NCI-H510A treated with DMSO at 0.1 percent for 48 hours (cell line): Measurements from ENCODE around the gene RFWD3.
A peak's percentile ranks its signal among the peaks of the same experiment; 100 is the strongest.
"Not testable (repeated sequence)": the region's sequence is repeated elsewhere in the genome, so short reads cannot be mapped to it uniquely, and the experiment has no call there.

ENCODE experiments used
- DNase-seq: peaks from one replicate; lab custom pipeline; 2025; lab: John Stamatoyannopoulos, UW

The RFWD3 gene, protein sequence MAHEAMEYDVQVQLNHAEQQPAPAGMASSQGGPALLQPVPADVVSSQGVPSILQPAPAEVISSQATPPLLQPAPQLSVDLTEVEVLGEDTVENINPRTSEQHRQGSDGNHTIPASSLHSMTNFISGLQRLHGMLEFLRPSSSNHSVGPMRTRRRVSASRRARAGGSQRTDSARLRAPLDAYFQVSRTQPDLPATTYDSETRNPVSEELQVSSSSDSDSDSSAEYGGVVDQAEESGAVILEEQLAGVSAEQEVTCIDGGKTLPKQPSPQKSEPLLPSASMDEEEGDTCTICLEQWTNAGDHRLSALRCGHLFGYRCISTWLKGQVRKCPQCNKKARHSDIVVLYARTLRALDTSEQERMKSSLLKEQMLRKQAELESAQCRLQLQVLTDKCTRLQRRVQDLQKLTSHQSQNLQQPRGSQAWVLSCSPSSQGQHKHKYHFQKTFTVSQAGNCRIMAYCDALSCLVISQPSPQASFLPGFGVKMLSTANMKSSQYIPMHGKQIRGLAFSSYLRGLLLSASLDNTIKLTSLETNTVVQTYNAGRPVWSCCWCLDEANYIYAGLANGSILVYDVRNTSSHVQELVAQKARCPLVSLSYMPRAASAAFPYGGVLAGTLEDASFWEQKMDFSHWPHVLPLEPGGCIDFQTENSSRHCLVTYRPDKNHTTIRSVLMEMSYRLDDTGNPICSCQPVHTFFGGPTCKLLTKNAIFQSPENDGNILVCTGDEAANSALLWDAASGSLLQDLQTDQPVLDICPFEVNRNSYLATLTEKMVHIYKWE

DNA sequence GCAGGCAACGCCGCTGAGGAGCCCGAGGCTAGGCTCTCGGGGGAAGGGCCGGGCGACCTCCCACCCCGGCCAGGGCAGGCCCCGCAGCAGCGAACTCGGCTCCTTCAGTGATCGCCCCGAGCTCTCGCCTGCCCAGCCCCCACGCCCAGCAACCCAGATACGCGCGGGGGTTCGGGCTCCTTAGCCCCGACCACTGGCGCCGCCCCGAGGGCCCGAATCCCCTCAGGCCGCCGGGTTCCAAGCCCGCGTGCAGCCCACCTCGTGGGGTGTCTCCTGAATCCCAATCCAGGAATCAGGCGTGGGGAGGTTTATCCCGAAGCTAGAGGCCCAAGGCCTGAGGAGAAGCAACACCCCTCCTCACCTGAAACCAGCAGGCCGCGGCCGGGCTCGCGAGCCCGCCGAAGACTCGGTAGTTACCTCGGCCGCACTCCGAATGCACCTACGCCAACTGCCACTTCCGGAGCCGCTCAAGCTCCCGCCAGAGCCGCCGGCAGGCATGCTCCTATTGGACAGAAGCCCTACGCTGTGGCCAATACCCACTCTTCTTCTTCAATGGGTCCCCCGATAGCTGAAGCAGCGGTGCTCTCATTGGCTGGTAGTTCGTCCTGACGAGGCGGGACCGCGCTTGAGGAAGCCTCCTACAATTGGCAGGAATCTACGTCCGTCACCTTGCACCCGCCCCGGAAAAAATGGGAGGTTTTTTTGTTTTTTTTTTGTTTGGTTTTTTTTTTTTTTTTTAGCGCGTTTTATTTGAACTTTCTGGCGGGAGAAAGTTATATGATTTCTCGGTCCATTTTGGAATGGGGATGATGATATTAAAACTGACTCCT lies at the start of gene RFWD3:
Gene RFWD3 (minus strand): TSS at position 453 of the 830 bp plus-strand sequence. CDS start 5,428 bp downstream, outside the sequence.
- peak; percentile 90 for DNase-seq

DNA sequence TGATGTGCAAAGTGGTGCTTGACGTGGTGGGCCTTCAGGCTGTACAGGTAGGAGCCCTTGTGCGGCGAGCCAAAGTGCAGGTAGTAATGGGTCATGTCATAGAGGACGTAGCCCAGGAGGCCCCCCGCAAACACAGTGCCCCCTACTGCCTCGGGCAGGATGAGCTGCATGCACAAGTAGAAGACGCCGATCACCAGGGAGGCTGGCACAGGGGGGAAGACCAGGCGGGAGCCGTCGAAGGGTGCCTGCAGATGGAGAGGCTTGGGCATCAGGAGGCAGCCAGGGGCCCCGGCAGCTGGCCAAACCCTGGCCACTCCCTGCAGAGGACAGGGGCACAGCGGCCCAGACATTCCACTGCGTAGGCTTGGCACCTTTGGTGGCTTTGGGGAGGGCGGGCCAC lies 49.7 kb upstream of the RFWD3 start:
- DNase-seq = no peak

DNA sequence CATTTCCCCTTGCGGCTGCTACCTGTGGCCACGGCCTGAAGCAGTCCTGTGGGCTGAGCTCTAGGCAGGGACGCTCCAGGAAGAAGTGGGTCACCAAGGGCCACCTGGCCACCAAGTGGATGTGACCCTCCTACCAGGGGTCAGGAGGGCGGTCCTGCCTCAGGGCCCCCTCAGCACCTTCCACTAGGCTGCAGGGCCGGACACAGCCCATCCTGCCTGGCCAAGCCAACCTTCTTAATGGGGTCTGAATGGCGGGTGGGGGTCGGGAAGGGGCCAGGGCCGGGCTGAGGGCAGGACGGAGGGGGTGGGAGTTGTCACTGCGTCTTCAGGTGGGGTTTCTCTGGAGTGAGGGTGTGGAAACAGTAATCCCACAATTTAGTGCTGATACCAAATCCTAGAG lies 47.2 kb upstream of the RFWD3 start:
- no peak for DNase-seq

DNA sequence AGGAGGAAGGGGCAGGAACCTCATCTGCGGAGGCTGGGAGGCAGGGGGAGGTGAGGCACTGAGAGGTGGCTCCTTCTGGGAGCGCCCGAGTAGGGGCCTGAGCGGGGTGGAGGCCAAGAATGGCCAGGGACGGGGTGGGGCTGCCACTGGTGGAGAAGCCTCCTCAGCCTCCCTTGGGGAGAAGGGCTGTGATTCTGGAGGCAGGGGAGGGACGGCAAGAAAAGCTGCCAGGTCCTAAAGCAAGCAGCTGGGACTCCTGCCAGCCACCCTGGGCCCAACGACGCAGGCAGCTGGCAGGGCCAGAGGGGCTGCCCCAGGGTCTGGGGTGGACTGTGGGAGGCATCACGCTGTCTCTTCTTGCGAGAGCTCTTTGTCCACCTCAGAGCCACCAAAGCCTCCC lies 46.6 kb upstream of the RFWD3 start:
- no peak for DNase-seq

DNA sequence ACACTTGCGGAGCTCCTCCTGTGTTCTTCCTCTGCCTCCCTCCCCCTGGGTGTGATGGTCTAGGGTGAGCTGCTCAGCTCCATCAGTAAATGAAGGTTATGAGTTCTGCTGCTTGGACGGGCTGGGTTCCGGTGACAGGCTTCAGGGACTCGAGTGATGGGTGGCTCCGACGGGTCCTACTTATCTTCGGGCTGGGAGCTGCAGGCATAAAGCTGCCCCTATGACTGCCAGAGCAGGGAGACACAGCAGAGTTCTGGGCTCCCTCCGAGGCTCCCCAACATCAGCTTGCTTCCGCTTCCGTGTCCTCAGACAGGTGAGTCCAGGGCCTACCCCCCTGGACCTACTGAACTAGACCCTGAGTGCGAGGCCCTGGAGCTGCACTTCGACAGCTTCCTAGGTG lies 45.3 kb upstream of the RFWD3 start:
- DNase-seq = no peak

DNA sequence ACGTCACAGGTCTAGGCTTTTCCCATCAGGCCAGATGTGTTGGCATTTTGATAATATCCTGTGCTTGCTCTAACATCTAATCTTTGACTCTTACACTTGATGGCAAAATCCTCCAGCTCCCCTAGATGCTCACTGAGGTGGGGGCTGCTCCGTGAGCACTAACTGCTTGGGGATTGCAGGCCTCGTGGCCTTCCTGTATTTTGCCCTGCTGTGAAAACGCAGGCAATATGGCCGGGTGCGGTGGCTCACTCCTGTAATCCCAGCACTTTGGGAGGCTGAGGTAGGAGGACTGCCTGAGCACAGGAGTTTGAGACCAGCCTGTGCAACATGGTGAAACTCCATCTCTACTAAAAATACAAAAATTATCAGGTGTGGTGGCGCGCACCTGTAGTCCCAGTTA lies 43.7 kb upstream of the RFWD3 start:
- no peak for DNase-seq

DNA sequence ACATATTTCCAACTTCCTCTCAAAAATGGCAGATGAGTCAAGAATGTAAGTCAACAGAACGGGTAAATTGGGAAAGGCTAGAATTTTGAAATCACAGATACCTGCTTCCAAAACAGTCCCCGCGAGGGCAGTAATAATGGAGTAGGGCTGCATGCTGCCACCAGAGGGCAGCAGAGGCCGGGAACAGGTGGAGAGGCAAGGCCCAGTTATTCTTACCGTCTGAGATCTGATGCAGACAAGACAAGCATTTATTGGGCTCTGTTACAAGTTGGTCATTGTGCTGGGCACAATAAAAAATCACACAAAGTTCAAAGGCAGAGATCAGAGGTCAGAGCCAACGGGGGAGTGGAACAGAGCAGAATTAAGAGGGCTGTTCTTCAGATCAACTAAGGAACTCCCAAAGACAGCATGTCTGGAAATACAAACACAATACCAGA lies 42.8 kb upstream of the RFWD3 start:
- DNase-seq = peak; percentile 59

DNA sequence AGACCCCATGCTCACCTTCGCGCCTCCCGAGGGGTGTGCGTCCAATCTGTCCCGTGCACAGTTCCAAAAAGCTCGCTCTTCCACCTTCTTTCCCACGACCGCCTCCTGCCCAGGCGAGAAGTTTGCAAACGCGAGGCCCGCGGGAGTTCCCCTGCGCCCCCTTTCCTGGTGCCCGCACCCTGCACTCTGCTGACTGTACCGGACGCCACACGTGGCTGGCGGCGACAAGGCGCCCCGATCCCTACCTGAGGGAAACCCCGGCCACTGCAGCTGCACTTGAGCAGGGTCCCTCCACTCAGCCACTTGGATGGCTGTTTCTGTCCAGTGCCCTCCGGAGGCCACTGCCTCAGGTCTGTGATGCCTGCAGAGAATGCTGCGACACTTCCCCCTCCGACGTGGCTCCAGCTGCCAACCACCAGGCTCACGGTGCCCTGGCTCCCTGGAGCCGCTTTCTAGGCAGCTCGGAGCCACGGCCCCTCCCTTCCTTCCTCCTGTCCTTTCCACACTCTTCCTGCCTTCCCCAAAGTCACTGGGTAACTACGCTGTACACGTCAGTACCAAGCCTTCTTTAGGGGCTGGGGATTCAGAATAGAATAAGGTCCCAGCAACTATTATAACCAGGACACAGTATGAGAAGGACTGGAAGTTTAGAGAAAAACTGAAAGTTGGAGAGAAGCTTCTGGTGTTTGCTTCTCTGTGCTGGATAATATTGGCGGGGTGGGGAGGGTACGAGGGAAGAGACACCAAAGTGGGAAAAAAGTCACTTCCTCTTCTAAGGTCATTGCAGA lies 34.0 kb upstream of the RFWD3 start, which contains the start of gene MLKL:
Gene MLKL (minus strand): TSS at position 425 of the 788 bp plus-strand sequence. CDS start 5,105 bp downstream, outside the sequence.
- DNase-seq = peak; percentile 28

DNA sequence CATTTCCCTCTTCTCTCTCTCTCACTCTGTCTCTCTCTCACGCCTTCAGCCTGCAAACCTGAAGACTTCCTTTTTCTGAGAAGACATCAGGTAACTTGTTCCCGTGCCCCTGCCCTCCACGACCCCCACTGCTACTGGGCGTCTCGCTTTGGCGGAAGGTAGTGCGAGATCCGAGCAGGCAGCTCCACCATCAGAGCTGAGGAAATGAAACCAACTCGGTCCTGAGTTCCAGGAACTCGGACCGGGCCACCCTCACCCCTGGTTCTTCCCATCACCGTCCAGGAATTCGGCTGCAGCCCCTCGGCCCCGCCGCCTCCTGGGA lies 33.4 kb upstream of the RFWD3 start:
- DNase-seq = no peak

DNA sequence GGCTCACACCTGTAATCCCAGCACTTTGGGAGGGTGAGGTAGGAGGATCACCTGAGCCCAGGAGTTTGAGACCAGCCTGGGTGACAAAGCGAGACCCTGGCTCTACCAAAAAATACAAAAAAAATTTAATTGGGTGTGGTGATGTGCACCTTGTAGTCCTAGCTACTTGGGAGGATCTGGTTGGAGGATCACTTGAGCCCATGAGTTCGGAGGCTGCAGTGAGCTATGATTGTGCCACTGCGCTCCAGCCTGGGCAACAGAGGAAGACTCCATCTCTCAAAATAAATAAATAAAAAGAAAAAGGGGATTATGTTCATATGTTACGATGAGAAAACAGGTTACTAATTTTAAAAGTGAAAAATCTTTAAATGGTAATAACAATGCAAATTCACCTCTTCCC lies 33.0 kb upstream of the RFWD3 start:
- DNase-seq = no peak

DNA sequence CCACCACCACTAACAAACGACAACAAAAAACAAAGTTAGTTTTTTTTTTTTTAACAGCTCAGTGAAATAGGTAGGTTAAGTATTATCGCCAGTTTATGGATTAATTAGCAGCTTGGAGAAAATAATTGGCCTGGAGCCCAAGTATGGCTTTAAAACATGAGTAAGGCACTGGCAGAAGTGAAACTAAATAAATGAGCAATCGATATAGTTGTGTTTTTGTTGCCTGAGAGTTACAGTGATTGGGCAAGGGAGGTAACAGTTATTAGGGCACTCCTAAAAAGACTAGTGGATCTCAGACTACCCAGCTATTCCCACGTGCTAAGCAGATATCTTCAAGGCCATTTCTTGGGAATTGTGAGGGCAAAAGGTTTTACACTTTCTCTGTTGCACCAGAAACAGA lies 31.5 kb upstream of the RFWD3 start:
- DNase-seq = no peak

DNA sequence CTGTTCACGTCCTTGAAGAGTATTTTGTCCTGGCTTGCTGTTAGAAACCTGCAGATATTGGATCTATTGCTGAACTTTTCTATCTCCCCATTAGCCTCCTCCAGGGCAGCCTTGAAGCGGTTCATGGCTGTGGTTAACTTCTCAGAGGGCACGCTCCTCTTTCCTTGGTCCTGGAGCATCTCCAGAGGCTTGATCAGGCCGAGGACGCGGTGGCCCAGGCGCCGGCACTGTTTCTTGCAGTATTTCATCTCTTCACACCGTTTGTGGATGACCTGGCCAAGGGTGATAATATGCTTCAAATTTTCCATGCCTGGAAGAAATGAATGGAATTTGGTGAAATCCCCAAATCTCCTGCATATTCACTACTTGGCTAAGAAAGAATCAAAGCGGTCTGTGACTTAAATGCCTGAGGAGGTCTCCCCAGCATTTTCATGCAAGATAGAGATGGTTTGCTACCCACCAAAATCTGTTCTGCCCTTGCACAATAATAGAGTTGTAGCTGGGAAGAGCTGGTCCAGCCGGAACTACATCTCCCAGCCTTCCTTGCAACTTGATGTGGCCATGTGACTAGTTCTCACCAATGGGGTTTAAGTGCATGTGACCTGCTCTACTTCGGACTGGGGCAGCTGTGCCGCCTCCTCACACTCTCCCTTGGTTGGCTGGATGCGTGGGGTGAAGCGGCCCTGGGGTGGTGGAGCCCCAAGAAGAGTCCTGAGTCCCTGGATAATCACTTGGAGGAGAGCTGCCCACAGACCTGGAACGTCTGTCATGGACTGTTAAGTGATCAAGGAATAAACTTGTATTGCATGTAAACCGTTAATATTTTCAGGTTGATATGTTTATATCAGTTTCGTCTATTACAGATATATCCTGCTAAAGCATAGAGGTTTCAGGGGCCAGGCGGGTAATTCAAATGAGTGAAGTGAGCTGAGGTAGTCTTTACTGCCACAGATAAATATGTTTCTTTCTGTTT lies 29.1 kb upstream of the RFWD3 start:
- peak; percentile 72 for DNase-seq

DNA sequence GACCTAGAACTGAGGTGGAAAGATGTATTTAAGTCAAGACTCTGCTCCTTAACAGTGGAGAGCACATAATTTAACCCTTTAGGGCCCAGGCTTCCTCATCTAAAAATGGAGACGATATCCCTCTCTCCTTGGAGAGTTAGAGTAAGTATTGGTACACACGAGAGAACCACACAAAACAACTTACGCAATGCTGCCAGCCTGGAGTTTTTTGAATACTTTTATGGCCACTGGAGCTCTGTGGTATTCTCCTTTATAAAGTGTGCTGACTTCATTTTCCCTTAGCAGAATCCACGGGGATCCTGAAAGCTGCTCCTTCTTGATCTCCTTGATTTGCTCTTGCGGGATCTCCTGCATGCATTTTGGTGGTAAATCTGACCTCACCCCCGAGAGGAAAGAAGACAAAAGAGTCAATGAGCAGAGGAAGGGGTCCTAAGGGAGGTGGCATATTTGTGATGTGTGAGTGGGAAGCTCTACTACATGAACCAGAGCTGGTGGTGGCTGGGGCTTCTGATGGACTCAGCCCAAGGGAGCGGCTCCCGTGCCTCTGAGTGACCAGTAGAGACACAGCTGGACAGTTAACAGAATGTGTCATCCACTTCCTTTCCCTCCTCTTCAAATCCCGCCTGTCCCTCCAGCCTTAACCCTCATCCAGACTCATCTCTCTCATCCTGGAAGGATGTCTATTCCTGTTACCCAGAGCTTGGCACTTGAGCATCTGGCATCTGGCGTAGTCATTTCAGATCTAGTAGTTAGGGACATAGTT lies 24.6 kb upstream of the RFWD3 start:
- no peak for DNase-seq

DNA sequence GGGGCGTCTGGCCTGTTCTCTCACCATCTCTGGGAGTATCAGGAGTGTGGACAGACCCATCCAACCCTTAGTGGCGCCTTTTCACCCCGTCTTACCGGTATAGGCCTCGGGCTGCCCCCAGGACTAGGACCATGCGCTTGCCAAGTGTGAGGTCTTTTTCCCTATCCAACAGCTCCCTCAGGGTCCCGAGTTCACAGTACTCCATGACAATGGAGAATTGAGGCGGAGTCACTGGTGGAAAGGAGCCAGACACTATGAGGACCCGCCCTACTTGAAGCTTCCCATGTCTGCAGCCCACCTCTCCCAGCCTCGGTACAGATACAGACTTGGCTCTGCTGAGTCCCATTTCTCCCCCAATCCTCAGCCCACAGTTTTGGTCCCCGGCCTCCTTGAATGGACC lies 15.9 kb upstream of the RFWD3 start:
- no peak for DNase-seq

DNA sequence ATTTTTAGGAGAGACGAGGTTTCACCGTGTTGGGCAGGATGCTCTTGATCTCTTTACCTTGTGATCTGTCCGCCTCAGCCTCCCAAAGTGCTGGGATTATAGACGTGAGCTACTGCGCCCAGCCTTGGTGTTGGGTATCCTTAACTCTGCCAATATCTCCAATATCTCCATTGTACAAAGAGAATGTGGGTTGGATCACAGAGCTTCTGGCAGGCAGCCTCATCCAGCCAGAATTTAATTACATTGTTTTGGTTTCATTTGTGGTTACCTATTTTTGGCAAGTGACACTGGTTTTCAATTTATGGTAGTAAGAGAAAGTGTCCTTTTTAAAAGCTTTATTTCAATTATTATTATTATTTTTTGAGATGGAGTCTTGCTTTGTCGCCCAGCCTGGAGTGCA lies 14.0 kb upstream of the RFWD3 start:
- no peak for DNase-seq

DNA sequence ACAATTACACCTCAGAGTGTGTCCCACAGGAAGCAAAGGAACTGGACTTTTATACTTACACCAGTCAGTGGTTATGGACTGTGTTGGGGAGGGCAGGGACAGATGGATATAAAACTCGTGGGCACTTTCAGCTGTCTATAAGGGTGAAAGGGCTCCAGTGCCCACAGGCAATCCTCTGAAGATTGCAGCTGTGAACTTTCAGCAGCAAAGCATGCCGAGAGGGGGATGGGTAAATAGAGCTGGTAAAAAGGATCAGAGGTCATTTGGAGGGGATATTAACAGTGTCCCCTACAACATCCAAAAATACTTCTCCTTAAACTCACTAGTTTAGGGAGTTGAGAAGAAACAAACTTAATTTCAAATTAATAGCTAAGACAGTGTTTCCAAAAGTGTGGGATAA lies 13.3 kb upstream of the RFWD3 start:
- no peak for DNase-seq

DNA sequence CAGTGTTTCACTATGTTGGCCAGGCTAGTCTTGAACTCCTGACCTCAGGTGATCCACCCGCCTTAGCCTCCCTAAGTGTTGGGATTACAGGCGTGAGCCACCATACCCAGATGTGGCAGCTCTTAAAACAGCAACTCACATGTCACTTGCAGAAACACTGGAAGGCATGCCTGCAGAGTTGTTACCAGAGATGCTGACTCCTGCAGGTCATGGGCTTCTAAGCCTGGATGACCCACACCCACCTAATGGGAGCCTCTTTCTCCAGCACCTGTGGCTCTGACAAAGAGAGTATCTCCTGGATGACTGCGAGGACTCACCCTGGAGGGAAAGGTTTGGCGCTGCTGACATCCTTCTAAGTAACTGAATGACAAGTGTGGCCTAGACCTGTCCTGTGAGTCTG lies 11.2 kb upstream of the RFWD3 start:
- DNase-seq = no peak

DNA sequence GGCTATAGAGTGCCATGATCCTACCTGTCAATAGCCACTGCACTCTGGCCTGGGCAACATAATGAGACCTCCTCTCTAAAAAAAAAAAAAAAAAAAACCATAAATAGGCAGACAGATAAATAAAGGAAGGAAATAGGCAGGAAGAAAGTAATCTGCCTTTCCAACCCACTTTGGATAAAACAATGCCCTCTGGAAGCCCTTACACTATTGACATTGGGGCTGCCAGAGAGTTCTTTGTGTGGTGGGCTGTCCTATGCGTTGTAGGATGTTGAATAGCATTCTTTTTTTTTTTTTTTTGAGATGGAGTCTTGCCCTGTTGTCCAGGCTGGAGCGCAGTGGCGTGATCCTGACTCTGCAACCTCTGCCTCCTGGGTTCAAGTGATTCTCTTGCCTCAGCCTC lies 7.2 kb upstream of the RFWD3 start:
- no peak for DNase-seq

DNA sequence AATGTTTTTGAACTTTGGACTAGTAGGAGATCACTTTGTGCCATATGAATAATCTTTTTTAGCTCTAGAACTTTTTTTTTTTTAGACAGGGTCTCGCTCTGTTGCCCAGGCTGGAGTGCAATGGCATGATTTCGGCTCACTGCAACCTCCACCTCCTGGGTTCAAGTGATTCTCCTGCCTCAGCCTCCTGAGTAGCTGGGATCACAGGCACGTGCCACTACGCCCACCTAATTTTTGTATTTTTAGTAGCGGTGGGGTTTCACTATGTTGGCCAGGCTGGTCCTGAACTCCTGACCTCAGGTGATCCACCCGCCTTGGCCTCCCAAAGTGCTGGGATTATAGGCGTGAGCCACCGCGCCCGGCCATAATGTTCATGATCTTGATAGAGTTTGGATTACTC lies 2.2 kb upstream of the RFWD3 start:
- not testable (repeated sequence) for DNase-seq

DNA sequence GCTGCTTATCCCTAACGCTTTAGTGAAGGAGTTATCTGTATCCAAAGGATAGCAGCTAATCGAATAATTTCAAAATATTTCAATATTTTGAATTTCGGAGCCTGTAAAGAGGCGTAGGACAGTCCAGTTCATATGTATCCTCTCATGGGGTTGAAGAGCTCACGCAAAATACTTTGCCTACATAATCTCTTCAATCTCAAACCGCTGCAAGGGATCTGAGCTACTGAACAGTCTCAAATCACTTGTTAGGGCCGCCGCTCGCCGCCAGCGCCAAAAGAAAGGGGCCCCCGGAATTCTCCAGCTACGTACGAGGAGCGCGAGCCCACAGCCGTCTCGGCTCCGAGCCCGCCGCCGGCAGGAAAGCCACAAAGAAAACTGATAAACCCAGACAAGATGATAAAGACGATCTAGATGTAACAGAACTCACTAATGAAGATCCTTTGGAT lies 601 bp upstream of the RFWD3 start:
- DNase-seq = peak; percentile 36
